ENCODE results near the gene SHD.

DNA sequence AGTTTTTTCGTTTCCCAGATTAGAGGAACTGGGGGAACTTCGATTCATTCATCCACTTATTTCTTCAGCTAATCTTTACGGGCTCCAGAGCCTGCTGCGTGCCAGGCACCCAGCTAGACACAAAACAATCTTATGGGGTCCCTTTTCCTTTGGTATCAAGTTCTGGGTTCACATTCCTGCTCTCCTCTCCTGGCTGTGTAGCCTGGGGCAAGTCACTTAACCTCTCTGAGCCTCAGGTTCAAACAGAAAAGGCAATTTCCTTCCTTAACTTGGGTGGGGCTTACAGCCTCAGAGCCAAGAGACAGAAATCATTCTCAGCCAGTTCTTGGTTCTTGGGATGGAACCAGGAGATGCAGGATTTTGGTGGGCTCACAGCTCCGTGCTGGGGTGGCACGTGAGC, 5.9 kb downstream of the SHD start:
- no peak for TF ChIP-seq EZH2 (IDR thresholded peaks at IDR 0.05; ENCODE audit: borderline replicate concordance, low read length)
- TF ChIP-seq, protein P1, sequence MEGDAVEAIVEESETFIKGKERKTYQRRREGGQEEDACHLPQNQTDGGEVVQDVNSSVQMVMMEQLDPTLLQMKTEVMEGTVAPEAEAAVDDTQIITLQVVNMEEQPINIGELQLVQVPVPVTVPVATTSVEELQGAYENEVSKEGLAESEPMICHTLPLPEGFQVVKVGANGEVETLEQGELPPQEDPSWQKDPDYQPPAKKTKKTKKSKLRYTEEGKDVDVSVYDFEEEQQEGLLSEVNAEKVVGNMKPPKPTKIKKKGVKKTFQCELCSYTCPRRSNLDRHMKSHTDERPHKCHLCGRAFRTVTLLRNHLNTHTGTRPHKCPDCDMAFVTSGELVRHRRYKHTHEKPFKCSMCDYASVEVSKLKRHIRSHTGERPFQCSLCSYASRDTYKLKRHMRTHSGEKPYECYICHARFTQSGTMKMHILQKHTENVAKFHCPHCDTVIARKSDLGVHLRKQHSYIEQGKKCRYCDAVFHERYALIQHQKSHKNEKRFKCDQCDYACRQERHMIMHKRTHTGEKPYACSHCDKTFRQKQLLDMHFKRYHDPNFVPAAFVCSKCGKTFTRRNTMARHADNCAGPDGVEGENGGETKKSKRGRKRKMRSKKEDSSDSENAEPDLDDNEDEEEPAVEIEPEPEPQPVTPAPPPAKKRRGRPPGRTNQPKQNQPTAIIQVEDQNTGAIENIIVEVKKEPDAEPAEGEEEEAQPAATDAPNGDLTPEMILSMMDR (IDR thresholded peaks at IDR 0.05; ENCODE audit: low read length): no peak
